BE2C (cell line): ENCODE measurements around the gene KATNAL1.

ENCODE experiments used
- DNase-seq: peaks from one replicate; pipeline ENCODE4 v3.0.0-alpha.2; 2020
- H3K27me3 ChIP-seq: fragments of 250-450 bp; sonication (Bioruptor Pico); 2 replicates; pipeline ENCODE4 v1.5.1; 2020; ENCODE audit warnings: mild to moderate bottlenecking
- H3K36me3 ChIP-seq: fragments of 250-450 bp; sonication (Bioruptor Pico); 2 replicates; pipeline ENCODE4 v1.5.1; 2020; ENCODE audit warnings: mild to moderate bottlenecking
- H3K4me1 ChIP-seq: fragments of 250-450 bp; sonication (Bioruptor Pico); 2 replicates; pipeline ENCODE4 v1.5.1; 2020
- H3K4me3 ChIP-seq: 2 replicates; pipeline ENCODE4 v1.5.1; 2011; ENCODE audit warnings: low read depth, low read length
- H3K9me3 ChIP-seq: fragments of 250-450 bp; sonication (Bioruptor Pico); 2 replicates; pipeline ENCODE4 v1.5.1; 2020
- CTCF ChIP-seq: IDR thresholded peaks from 2 replicates; pipeline ENCODE4 v1.5.1; 2012; ENCODE audit warnings: mild to moderate bottlenecking, low read depth, low read length

Gene KATNAL1

GRCh38 chr13:30308548-30308947 lies 1.2 kb upstream of the KATNAL1 start:
- Histone ChIP-seq H3K4me3 (no peak overlapping the region), H3K36me3 (no peaks in the 10 kb centered on the region; the same call in 1 of the 2 replicates), H3K9me3 (no peaks in the 10 kb centered on the region), H3K4me1 (no peaks in the 10 kb centered on the region), H3K27me3 (no peaks in the 10 kb centered on the region)
- DNase-seq, result no peak
- no peak for TF ChIP-seq CTCF

GRCh38 chr13:30307971-30308290 lies 580 bp upstream of the KATNAL1 start:
- Histone ChIP-seq H3K36me3 (no peaks in the 10 kb centered on the region; the same call in 1 of the 2 replicates), H3K9me3 (no peaks in the 10 kb centered on the region), H3K27me3 (no peaks in the 10 kb centered on the region), H3K4me1 (no peaks in the 10 kb centered on the region; the same call in 1 of the 2 replicates), H3K4me3 (peak overlapping the region; percentile 71)
- TF ChIP-seq CTCF, result no peak
- no peak for DNase-seq

GRCh38 chr13:30306762-30307193 lies 573 bp downstream of the KATNAL1 start:
- H3K4me1 ChIP-seq, result no peaks in the 10 kb centered on the region; the same call in 1 of the 2 replicates
- no peaks in the 10 kb centered on the region for H3K36me3 ChIP-seq
- TF ChIP-seq CTCF, result no peak
- H3K9me3 ChIP-seq, result no peaks in the 10 kb centered on the region
- DNase-seq, result peak; percentile 96
- H3K4me3 ChIP-seq, result peak overlapping the region; percentile 71
- H3K27me3 ChIP-seq, result no peaks in the 10 kb centered on the region

- Histone ChIP-seq H3K4me1 (no peaks in the 10 kb centered on the region; the same call in 1 of the 2 replicates), H3K9me3 (no peaks in the 10 kb centered on the region), H3K36me3 (no peaks in the 10 kb centered on the region), H3K4me3 (no peak overlapping the region), H3K27me3 (no peaks in the 10 kb centered on the region)
- no peak for TF ChIP-seq CTCF
- no peak for DNase-seq
Observed at GRCh38 chr13:30305456-30305970, 1.8 kb downstream of the KATNAL1 start.

- Histone ChIP-seq H3K9me3 (no peaks in the 10 kb centered on the region), H3K27me3 (no peaks in the 10 kb centered on the region), H3K4me3 (no peak overlapping the region), H3K4me1 (no peaks in the 10 kb centered on the region; the same call in 1 of the 2 replicates), H3K36me3 (no peaks in the 10 kb centered on the region)
- no peak for TF ChIP-seq CTCF
- DNase-seq, result no peak
Observed at GRCh38 chr13:30303269-30303668, 4.1 kb downstream of the KATNAL1 start.

- no peaks in the 10 kb centered on the region for H3K27me3 ChIP-seq
- H3K9me3 ChIP-seq, result no peaks in the 10 kb centered on the region
- no peak for TF ChIP-seq CTCF
- H3K4me3 ChIP-seq, result no peak overlapping the region
- H3K36me3 ChIP-seq, result no peaks in the 10 kb centered on the region
- H3K4me1 ChIP-seq, result no peaks in the 10 kb centered on the region; the same call in 1 of the 2 replicates
- no peak for DNase-seq
Observed at GRCh38 chr13:30301827-30302226, 5.5 kb downstream of the KATNAL1 start.
